ENCODE data around the gene FNDC7.

- TF ChIP-seq POLR2AphosphoS5 (IDR thresholded peaks at IDR 0.05; ENCODE audit: low read depth) (no peak), GABPA (IDR thresholded peaks at IDR 0.05; ENCODE audit: low read depth) (no peak), REST (IDR thresholded peaks at IDR 0.05; ENCODE audit: insufficient replicate concordance, low read depth) (no peak)
- TF ChIP-seq, protein P1, sequence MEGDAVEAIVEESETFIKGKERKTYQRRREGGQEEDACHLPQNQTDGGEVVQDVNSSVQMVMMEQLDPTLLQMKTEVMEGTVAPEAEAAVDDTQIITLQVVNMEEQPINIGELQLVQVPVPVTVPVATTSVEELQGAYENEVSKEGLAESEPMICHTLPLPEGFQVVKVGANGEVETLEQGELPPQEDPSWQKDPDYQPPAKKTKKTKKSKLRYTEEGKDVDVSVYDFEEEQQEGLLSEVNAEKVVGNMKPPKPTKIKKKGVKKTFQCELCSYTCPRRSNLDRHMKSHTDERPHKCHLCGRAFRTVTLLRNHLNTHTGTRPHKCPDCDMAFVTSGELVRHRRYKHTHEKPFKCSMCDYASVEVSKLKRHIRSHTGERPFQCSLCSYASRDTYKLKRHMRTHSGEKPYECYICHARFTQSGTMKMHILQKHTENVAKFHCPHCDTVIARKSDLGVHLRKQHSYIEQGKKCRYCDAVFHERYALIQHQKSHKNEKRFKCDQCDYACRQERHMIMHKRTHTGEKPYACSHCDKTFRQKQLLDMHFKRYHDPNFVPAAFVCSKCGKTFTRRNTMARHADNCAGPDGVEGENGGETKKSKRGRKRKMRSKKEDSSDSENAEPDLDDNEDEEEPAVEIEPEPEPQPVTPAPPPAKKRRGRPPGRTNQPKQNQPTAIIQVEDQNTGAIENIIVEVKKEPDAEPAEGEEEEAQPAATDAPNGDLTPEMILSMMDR (IDR thresholded peaks at IDR 0.05; ENCODE audit: insufficient read depth, low read length) = no peak
Measured at GRCh38 chr1:108712606-108713150, at the start of gene FNDC7.

Data from HL-60 (cell line).